PC-3 (cell line): Measurements from ENCODE around the gene LINC01488.

ENCODE experiments used
- CTCF ChIP-seq: fragments of 300-600 bp; sonication (generic); conservative IDR thresholded peaks from 2 replicates; pipeline ENCODE4 v1.5.1; 2017; ENCODE audit warnings: antibody characterized with exemption, low read depth, mild to moderate bottlenecking, low read length
- EZH2 ChIP-seq: fragments of 300-600 bp; sonication (generic); IDR thresholded peaks from one replicate; pipeline ENCODE4 v1.6.1; 2017; ENCODE audit warnings: antibody characterized with exemption, mild to moderate bottlenecking, low read length; ENCODE audit not compliant: unreplicated experiment
- EZH2phosphoT487 ChIP-seq: fragments of 300-600 bp; sonication (generic); IDR thresholded peaks from 2 replicates; pipeline ENCODE4 v1.6.1; 2018; ENCODE audit warnings: mild to moderate bottlenecking, antibody characterized with exemption, low read length, borderline replicate concordance

- TF ChIP-seq CTCF, result no peak
- no peak for TF ChIP-seq EZH2
- no peak for TF ChIP-seq EZH2phosphoT487
Observed at GRCh38 chr11:69444381-69445130, 36.9 kb upstream of the LINC01488 start.
